GM21367 (cell line): ENCODE data around the gene TMEM198.

ENCODE experiments used
- ATAC-seq: cut with Tn5 transposase; IDR thresholded peaks from one replicate; pipeline ENCODE4 v1.9.1; 2021; ENCODE audit not compliant: unreplicated experiment

The TMEM198 gene

GRCh38 chr2:219575566-219576504, 32.0 kb downstream of the TMEM198 start:
- ATAC-seq, result no peak

- no peak for ATAC-seq
Measured at GRCh38 chr2:219576505-219577388, 32.9 kb downstream of the TMEM198 start.

- no peak for ATAC-seq
Measured at GRCh38 chr2:219578811-219579613, 35.2 kb downstream of the TMEM198 start.

GRCh38 chr2:219581346-219581745, 37.5 kb downstream of the TMEM198 start:
- no peak for ATAC-seq

- ATAC-seq, result no peak
Measured at GRCh38 chr2:219591091-219591490, 47.3 kb downstream of the TMEM198 start.

- no peak for ATAC-seq
Measured at GRCh38 chr2:219592736-219593135, 48.9 kb downstream of the TMEM198 start.

GRCh38 chr2:219593154-219593553, 49.3 kb downstream of the TMEM198 start:
- ATAC-seq, result no peak

- no peak for ATAC-seq
Measured at GRCh38 chr2:219595256-219595655, 51.4 kb downstream of the TMEM198 start.

GRCh38 chr2:219596954-219597551, 53.2 kb downstream of the TMEM198 start:
- peak; percentile 0 for ATAC-seq

- peak; percentile 86 for ATAC-seq
Measured at GRCh38 chr2:219597552-219598307, 53.9 kb downstream of the TMEM198 start, which contains the start of gene STK11IP. Gene STK11IP (plus strand): TSS chr2:219597857. CDS start chr2:219598120, 263 bp downstream.

- no peak for ATAC-seq
Measured at GRCh38 chr2:219598308-219599078, 54.7 kb downstream of the TMEM198 start.
